Endothelial cell (in vitro differentiated cells): Measurements from ENCODE around the gene MICU1. TPM values are rescaled to one million over a fixed set of nuclear protein-coding genes. Genes with fewer than 3 reads are reported as not detected.

ENCODE experiments used
- DNase-seq: peaks from one replicate; pipeline ENCODE4 v3.0.0; 2021; ENCODE audit warnings: low spot score
- H3K27ac Mint-ChIP-seq: one replicate; pipeline ENCODE4 v1.8.0; 2021; ENCODE audit warnings: mixed read lengths, inconsistent platforms; ENCODE audit not compliant: unreplicated experiment
- H3K27me3 Mint-ChIP-seq: one replicate; pipeline ENCODE4 v1.8.0; 2021; ENCODE audit warnings: mild to moderate bottlenecking, moderate library complexity, mixed read lengths, inconsistent platforms; ENCODE audit not compliant: unreplicated experiment
- H3K36me3 Mint-ChIP-seq: one replicate; pipeline ENCODE4 v1.8.0; 2021; ENCODE audit warnings: mild to moderate bottlenecking, low read depth, mixed read lengths, inconsistent platforms; ENCODE audit not compliant: unreplicated experiment
- H3K4me1 Mint-ChIP-seq: one replicate; pipeline ENCODE4 v1.8.0; 2021; ENCODE audit warnings: mild to moderate bottlenecking, mixed read lengths, inconsistent platforms; ENCODE audit not compliant: unreplicated experiment
- H3K4me3 Mint-ChIP-seq: one replicate; pipeline ENCODE4 v1.8.0; 2021; ENCODE audit warnings: mild to moderate bottlenecking, mixed read lengths, inconsistent platforms; ENCODE audit not compliant: unreplicated experiment
- H3K9me3 Mint-ChIP-seq: one replicate; pipeline ENCODE4 v1.8.0; 2021; ENCODE audit warnings: mixed read lengths, inconsistent platforms; ENCODE audit not compliant: unreplicated experiment
- CTCF ChIP-seq: fragments of 200-600 bp; sonication (generic); IDR thresholded peaks from one replicate; pipeline ENCODE4 v1.5.0; 2021; ENCODE audit warnings: antibody characterized with exemption; ENCODE audit not compliant: unreplicated experiment
- total RNA-seq: library from RNA; stranded (reverse); fragmentation: NEBNext Ultra II Directional; extraction: Animal tissue kit (Norgen Biotek cat#: 25700); gene quantifications from one replicate; pipeline ENCODE4 v1.2.1, GENCODE V29; 2021; ENCODE audit not compliant: unreplicated experiment

MICU1 gene
- total RNA-seq, 1 donor from 2014 or later: 39.9 TPM

GRCh38 chr10:72490951-72491350 is 134.9 kb downstream of the MICU1 start:
- H3K9me3 Mint-ChIP-seq: no peaks in the 10 kb centered on the region
- no peak overlapping the region for H3K4me3 Mint-ChIP-seq
- H3K27me3 Mint-ChIP-seq: no peaks in the 10 kb centered on the region
- no peak for DNase-seq
- no peak for TF ChIP-seq CTCF
- H3K4me1 Mint-ChIP-seq: no peaks in the 10 kb centered on the region
- peak overlapping the region; percentile 46 for H3K27ac Mint-ChIP-seq
- H3K36me3 Mint-ChIP-seq: no peaks in the 10 kb centered on the region

GRCh38 chr10:72487521-72487920 is 138.4 kb downstream of the MICU1 start:
- no peak for DNase-seq
- H3K4me3 Mint-ChIP-seq: no peak overlapping the region
- TF ChIP-seq CTCF: no peak
- H3K36me3 Mint-ChIP-seq: no peaks in the 10 kb centered on the region
- no peak overlapping the region for H3K27ac Mint-ChIP-seq
- H3K27me3 Mint-ChIP-seq: no peaks in the 10 kb centered on the region
- no peaks in the 10 kb centered on the region for H3K9me3 Mint-ChIP-seq
- no peaks in the 10 kb centered on the region for H3K4me1 Mint-ChIP-seq

GRCh38 chr10:72487116-72487515 is 138.8 kb downstream of the MICU1 start:
- Mint-ChIP-seq H3K4me3 (no peak overlapping the region), H3K4me1 (no peaks in the 10 kb centered on the region), H3K27ac (no peak overlapping the region), H3K36me3 (no peaks in the 10 kb centered on the region), H3K9me3 (no peaks in the 10 kb centered on the region), H3K27me3 (no peaks in the 10 kb centered on the region)
- TF ChIP-seq CTCF: no peak
- no peak for DNase-seq

- Mint-ChIP-seq H3K9me3 (no peaks in the 10 kb centered on the region), H3K4me3 (no peak overlapping the region), H3K36me3 (no peaks in the 10 kb centered on the region), H3K4me1 (no peaks in the 10 kb centered on the region), H3K27me3 (no peaks in the 10 kb centered on the region), H3K27ac (no peak overlapping the region)
- DNase-seq: no peak
- TF ChIP-seq CTCF: no peak
Measured at GRCh38 chr10:72485701-72486100, 140.2 kb downstream of the MICU1 start.

- no peaks in the 10 kb centered on the region for H3K27me3 Mint-ChIP-seq
- no peak overlapping the region for H3K4me3 Mint-ChIP-seq
- DNase-seq: no peak
- no peak for TF ChIP-seq CTCF
- no peak overlapping the region for H3K27ac Mint-ChIP-seq
- H3K9me3 Mint-ChIP-seq: no peaks in the 10 kb centered on the region
- peaks cover 4% of the 10 kb centered on the region for H3K4me1 Mint-ChIP-seq
- no peaks in the 10 kb centered on the region for H3K36me3 Mint-ChIP-seq
Measured at GRCh38 chr10:72484521-72484920, 141.4 kb downstream of the MICU1 start.
